GM08714 (cell line): ENCODE measurements around the gene NAA10.

Experiments used
- H3K4me3 ChIP-seq: fragments of 200-500 bp; sonication (Bioruptor generic); 2 replicates; pipeline ENCODE4 v1.5.1; 2014; ENCODE audit warnings: mild to moderate bottlenecking, low read length, inconsistent platforms
- ZNF274 ChIP-seq: IDR thresholded peaks from 2 replicates; pipeline ENCODE4 v1.6.1; 2012; ENCODE audit warnings: mild to moderate bottlenecking, low read depth, low read length

The NAA10 gene

DNA sequence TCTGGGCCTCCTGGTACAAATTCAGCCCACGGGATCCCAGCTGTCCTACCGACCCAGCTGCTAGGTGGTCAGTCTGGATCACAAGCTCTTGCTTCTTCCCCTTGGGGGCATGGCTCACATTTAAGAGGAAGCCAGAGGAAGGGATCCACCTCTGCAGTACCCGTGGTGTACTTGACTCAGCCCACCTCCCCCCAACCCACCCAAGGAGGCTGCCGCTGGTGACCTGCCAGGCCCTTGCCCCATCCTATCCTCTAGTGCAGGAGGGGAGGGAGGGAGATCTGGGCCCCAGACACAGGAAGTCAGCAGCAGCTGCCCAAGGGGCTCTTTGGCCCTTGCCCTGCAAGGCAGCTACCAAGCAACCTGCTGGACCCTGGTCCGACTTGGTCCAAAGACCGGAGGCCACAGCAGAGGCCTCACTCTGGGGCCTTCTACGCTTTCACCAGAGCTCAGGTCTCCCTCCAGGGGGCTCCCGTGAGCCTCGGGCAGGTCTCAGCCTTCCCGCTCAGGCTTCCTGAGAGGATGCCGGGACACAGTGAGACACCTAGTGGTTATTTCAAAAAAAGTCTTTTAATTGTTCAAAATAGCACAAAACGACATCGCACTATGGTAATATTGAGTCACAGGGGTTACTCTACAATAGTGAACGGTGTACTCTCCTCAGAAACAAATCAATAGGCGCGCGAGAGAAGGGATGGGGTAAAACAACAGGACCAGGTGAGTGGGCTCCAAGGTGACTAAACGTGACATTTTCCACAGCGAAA lies 12.4 kb upstream of the NAA10 start:
- H3K4me3 ChIP-seq: no peak overlapping the region

DNA sequence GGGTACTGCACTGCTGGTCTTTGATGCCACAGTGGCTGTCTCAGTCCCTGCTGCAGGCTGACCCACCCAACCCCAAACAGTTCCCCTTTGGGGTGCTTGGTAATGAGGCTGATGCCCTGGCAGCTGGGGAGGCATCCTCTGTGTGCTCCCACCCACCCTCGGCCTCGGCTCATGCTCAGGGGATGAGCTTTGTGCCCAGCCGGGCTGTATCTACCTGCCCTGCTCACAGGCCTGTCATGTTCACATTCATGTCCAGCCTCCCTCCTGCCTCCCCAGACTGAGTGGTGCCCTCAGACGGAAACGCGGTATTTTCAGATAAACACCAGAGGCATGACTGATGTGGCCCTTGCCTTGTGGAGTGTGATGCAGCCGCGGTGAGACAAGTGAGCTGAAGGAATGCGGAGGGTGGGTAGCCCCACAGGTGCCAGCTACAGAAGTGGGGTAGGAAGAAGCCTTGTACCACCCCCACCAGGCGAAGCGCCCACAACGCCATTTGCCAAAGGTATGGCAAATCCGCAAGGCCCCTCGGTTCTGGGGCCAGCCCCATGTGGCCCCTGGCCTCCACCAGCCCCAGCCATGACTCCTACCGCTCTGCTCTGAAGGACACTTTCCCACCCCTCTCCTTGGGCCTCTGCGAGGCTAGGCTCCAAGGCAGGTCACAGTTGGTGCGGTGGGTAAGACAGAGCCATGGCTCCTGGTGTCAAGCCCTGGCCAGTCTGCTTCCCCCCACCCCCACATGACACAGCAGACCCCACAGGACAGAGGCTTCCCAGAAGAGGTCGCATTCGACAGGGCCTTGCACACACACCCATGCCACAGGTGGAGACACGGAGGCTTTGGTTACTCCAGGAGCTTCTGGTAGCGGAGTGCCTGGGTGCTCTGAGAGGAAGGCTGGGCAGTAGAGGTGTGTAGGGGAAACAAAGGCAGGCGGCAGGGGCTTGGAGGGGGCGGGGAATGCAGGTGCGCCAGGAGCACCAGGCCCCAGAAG lies 11.4 kb upstream of the NAA10 start:
- no peak overlapping the region for H3K4me3 ChIP-seq
- TF ChIP-seq ZNF274: no peak

More for the DNA sequence above, 12.4 kb upstream of the NAA10 start:
- TF ChIP-seq ZNF274: no peak

DNA sequence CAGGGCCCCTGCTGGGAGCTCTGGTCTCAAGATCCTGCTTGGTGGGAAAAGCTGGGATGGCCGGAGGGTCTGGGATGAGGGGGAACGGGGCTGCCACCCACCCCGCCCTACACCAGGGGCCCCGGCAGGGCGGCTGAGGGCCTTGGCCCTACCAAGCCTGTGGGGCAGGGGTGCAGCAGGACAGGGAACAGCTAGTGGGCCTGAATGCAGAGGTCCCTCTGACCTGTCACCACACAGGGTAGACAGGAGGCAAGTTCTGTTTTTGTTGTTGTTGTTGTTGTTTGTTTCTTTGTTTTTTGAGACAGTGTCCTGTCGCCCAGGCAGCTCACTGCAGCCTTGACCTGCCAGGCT lies 9.9 kb upstream of the NAA10 start:
- no peak for TF ChIP-seq ZNF274
- no peak overlapping the region for H3K4me3 ChIP-seq

DNA sequence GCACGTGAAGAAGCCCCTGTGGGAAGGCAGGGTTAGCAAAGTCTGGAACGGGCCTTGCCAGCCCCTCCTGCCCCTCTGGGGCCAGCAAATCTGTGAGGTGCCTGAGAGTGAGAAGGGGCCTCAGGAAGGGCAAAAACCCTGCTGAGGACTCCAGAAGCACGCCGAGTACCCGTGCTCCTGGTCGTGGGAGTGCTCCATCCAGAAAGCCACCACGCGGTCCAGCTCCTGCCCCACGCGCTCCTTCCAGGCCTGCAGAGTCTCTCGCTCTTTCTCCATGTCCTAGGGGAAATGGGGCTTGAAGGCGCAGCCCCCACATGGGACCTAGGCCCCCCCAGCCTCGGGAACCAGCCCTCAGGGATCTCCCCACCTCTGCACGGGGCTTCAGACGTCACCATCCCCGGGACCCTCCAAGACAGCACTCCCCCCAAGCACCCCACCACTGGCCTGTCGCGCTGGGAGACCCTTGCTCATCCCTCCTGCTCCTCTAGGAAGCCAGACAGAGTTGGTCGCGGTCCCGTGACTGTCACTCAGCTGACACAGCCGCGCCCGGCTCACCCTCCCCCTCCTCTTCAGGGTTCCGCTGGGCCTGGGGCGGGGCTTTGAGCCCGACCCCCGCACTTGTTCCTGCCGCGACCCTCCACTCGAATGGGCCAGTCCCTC lies 9.4 kb upstream of the NAA10 start, which contains the start of gene RENBP:
Gene RENBP (minus strand): TSS at position 504 of the 660 bp plus-strand sequence. CDS start 33 bp downstream, at position 471.
- no peak within 1 kb of the TSS; the same call in 1 of the 2 replicates for H3K4me3 ChIP-seq
- TF ChIP-seq ZNF274: no peak

DNA sequence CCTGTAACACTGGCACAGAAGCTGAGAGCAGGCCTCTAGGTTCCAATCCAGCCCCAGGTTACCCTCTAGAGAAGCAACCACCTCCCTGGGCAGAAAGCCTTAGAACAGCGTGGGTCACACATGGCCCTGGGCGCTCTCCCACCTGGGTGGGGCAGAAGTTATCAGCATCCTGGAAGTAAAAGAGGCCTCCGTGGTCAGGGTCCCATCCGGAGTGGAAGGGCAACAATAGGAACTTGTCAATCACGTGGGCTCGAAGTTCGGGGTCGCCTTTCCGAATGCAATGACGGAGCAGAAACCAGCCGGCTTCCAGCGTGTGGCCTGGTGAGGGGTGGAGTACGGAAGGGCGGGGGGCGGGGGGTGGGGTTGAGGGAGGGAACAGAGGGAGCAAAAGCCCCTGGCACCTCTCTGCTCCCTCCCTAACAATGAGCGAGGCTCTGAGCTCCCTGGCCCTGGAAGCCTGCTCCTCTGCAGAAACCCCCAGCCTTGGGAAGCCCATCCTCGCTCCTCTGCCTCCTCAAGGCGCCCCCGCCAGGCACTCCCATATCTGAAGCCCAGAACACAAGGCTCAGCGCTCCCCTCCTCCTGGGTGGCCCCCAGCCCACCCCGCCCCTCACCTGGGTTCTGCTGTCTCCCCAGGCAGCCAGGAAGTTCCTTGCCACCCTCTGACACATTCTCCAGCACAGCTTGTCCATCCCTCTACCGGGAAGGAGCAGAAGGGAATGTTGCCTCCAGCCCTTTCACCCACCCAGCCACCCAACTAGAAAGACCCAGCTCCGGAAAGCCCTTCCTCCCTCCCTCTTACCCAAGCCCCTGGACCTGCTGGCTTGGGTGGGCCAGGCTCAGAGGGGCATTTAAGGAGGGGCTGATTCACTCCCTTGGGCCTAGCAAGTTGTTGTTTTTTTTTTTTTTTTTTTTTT lies 6.8 kb upstream of the NAA10 start:
- H3K4me3 ChIP-seq: no peak overlapping the region
- no peak for TF ChIP-seq ZNF274

DNA sequence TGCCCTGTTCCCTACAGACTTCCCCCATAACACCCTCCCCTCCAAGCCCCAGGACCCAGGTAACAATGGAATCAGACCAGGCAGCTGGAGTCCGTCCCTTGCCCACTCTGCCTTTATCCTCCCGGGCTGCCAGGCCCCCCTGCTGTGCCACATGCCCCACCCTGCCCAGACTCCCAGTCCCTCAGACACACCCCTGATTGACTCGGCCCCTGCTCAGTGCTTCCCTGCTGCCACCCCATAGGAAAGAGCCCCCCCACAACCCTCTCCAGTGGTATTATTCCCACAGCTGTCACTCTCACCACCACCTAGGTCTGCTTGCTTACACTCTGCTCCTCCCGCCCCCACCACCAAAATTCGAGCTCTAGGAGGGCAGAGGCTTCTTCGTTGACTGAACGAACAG lies 4.7 kb upstream of the NAA10 start:
- H3K4me3 ChIP-seq: no peak overlapping the region
- no peak for TF ChIP-seq ZNF274

DNA sequence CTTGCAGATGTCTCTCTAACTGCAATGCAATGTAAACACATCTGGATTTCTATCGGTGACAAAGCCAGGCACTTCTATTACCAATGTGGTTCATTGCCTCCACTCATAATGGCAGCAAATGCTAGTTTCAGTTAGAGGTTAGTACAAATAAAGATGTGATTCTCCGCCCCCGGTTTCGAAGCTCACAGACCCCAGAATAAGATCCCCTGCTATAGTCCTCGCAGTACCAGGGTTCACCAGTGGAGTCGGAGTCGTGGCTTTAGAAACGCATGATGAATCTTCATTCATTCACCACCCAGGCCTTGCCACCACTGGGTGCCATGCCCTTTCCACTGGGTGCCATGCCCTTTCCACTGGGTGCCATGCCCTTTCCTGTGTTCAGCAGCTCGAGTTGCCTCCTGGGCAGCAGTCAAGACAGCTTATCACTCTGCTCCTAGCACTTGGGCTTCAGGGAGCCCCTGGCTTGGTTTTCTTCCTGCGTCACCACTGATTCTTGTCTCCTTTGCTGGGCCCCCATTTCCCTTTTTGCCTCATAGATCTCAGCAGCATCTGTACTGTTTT lies 3.5 kb upstream of the NAA10 start:
- H3K4me3 ChIP-seq: no peak overlapping the region
- TF ChIP-seq ZNF274: no peak

DNA sequence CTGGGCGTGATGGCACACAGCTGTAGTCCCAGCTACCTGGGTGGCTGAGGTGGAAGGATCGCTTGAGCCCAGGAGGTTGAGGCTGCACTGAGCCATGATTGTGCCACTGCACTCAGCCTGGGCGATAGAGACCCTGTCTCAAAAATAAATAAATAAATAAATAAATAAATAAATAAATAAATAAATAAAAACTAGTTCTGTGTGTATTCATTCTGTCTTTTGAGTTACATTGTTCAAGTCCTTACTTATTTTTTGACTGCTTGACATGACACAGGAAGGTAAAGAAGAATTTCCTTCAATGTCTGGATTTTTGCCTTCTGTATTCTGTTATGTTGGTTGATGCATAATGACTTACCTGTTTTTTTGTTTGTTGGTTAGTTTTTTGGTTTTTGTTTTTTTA lies 2.2 kb upstream of the NAA10 start:
- TF ChIP-seq ZNF274: no peak
- H3K4me3 ChIP-seq: no peak overlapping the region

DNA sequence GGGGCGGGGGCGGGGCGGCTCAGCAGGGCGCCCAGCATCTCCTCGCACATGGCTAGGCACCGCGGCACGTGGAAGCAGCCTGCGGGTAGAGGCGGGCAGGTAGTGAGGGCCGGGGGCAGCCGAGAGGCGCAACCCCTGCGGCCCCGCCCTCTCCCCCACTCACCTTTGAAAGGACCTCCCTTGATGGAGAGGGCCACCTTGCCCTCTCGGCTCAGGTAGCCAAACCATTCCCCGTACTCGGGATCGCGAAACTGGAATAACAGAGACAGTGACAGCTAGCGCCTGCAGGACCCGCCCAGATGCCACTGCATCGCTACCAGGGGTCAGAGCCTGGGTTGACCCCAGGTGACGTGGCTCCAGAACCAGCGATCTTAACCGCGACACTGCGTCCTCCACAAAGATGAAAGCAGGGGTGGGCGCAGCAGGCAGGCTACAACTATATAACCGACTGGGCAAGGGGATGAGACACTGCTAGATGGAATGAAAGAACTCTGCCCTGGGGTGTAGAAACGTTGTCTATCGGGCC lies 552 bp upstream of the NAA10 start:
- peak overlapping the region; percentile 48; the same call in 1 of the 2 replicates for H3K4me3 ChIP-seq
- no peak for TF ChIP-seq ZNF274

DNA sequence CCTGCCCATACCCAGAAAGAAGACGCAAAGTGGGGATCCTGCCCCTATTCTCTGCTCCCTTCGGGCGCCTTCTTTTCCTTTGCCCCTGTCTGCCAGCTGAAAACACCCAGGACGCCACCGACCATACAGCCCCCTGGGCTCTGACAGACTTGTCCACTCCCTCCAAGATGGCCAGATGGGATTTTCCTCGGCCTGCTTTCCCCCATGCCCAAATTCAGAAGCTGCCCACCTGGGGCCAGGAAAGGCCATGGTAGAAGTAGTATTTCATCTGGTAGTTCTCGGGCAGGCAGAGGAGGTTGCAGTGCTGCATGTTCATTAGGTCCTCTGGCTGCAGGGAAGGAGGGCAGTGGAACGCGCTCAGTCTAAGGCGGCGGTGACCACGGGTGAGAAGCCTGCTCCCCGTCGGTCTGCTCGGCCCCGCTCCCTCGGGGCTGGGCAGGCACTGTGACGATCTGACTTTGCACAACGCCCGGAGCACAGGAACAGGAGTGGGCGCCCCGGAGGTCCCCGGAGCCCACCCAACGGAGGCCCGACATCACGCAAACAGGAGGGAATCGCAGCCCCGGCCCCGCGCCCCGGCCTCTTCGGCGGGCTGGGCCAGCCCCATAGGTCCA lies 582 bp downstream of the NAA10 start:
- TF ChIP-seq ZNF274: no peak

DNA sequence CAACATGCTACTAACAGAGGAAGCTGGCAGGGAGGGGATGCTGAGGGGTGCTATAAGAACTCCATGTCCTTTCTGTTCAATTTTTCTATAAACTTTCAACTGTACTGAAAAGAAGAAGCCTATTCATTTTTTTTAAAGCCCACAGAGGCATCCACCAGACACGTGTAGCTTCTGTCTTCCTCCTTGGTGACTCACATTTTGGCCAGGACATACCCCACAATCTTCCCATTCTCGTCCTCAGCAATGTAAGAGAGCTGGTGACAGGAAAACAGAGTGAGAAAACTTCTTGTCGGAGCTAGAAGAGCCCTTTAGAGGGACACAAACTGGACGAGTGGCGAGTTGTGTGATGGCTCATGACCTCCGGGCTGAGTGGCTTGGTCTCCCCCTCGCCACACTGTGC lies 1.1 kb downstream of the NAA10 start:
- H3K4me3 ChIP-seq: peak overlapping the region; percentile 65
- no peak for TF ChIP-seq ZNF274

More for the DNA sequence above, 582 bp downstream of the NAA10 start:
- H3K4me3 ChIP-seq: peak overlapping the region; percentile 65

DNA sequence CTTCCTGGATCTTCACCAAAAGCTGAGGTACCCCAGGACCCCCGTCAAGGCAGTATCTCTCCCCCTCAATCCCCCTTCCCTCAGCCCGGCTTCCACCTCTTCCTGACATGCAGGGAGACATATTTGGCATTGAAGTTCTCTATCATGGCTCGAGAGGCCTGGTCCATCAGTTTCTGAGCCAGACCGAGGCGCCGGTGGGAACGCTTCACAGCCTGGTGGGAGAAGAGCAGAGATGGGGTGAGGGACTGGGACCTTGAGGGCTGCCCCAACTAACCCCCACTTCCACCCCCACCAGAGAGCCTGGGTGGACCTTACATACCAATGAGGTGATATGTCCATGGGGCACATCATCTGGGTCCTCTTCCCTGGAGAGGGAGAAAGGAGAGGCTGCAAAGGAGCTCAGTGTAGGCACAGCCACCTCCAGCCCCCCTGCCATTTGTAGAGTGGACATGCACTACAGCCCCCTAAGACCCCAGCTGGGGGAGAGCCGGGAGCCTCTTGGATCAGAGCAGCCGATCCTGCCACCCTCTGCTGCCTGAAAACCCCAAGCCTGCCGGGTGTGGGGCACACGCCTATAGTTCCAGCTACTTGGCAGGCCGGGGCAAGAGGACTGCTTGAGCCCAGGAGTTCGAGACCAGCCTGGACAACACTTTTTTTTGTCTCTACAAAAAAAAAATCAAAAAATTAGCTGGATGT lies 2.5 kb downstream of the NAA10 start:
- TF ChIP-seq ZNF274: no peak
- H3K4me3 ChIP-seq: no peak overlapping the region

DNA sequence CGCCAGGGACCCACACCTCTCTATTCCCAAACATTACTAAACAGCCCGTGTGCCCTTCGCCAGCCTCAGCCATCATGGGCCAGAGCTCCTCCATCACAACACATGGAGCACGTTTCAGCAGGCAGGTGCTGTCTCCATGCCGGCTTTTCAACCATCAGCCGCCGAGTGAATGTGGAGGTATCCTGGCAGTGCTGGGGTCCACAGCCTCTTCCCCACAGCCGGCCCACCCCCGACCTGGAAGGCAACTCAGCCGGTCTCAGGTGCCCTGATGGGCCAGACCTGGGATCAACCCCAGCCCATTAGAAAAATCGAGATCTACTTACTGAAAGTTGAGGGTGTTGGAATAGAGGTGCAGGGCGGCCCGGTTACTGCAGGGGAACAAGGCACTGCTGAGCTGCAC lies 3.1 kb downstream of the NAA10 start:
- no peak for TF ChIP-seq ZNF274
- H3K4me3 ChIP-seq: no peak overlapping the region
